ENCODE results near the gene IL19.

DNA sequence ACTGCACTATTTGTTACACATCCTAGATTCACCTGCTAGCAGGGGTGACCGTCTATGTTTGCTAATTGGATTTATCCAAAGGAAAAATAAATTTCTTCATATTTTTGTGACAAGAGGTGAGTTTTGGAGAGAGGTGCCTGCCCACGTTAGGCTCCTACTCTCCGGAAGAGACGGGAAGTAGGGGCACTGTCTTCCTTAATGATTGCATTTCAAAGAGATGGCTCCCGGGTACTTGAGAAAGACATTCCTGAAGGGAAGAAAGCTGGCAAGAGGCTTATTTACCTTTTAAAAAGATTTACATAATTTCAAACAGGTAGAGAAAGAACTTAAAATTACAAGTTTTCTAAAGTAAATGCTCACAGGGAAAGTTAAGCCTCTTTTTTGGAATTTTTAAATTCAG, 18.7 kb upstream of the IL19 start:
- no peak for TF ChIP-seq CTCF (IDR thresholded peaks at IDR 0.05)
- no peak for TF ChIP-seq EZH2 (IDR thresholded peaks at IDR 0.05)
- TF ChIP-seq EZH2phosphoT487 (IDR thresholded peaks at IDR 0.05) = no peak
